ENCODE data around the gene GNA14. TPM values are rescaled to one million over a fixed set of nuclear protein-coding genes. Genes with fewer than 3 reads are reported as not detected.

The GNA14 gene
- total RNA-seq, 1 donor = 0.72 TPM

DNA sequence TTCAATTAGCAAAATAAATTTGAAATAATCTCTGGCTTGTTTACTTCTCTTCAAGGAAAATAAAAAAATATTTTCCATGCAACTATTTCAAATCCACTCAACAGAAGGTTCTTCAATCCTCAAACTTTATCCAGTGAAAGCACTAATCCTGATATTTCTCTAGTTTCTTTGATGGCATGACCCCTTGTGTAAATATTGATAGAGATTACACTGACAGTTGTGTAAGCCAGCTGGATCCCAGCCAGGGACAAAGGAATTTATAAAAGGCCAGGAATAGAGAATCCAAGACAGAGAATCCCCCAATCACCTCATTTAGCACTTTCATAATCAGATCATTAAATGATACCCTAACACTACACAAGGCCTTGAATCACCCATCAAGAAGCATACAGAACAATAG, 135.2 kb downstream of the GNA14 start:
- H3K79me2 ChIP-seq (ENCODE audit: insufficient read depth, low read length) = no peaks in the 10 kb centered on the region
- no peak overlapping the region for H3K4me3 ChIP-seq (ENCODE audit: insufficient read depth, low read length)
- DNase-seq (ENCODE audit: insufficient read length, low spot score, missing footprints) = no peak
- H3K4me2 ChIP-seq (ENCODE audit: insufficient read depth, low read length) = no peak overlapping the region
- H3K4me1 ChIP-seq (ENCODE audit: insufficient read depth, low read length) = peaks cover 14% of the 10 kb centered on the region
- H3K27me3 ChIP-seq (ENCODE audit: insufficient read depth, low read length) = no peaks in the 10 kb centered on the region
- H3K9me3 ChIP-seq (ENCODE audit: low read depth, low read length) = no peaks in the 10 kb centered on the region
- H2AFZ ChIP-seq (ENCODE audit: low read length) = no peak overlapping the region
- no peaks in the 10 kb centered on the region for H3K36me3 ChIP-seq (ENCODE audit: insufficient read depth, low read length)
- H3K27ac ChIP-seq (ENCODE audit: low read depth, low read length) = no peak overlapping the region
- H4K20me1 ChIP-seq (ENCODE audit: insufficient read depth, low read length) = no peaks in the 10 kb centered on the region
- TF ChIP-seq CTCF (IDR thresholded peaks at IDR 0.05; ENCODE audit: extremely low read depth, low read depth, low read length) = no peak

- Histone ChIP-seq H2AFZ (ENCODE audit: low read length) (no peak overlapping the region), H3K27me3 (ENCODE audit: insufficient read depth, low read length) (no peaks in the 10 kb centered on the region), H3K79me2 (ENCODE audit: insufficient read depth, low read length) (no peaks in the 10 kb centered on the region), H3K4me3 (ENCODE audit: insufficient read depth, low read length) (no peak overlapping the region), H3K4me2 (ENCODE audit: insufficient read depth, low read length) (no peak overlapping the region), H3K27ac (ENCODE audit: low read depth, low read length) (no peak overlapping the region), H3K9me3 (ENCODE audit: low read depth, low read length) (no peaks in the 10 kb centered on the region), H3K36me3 (ENCODE audit: insufficient read depth, low read length) (no peaks in the 10 kb centered on the region), H3K4me1 (ENCODE audit: insufficient read depth, low read length) (peaks cover 19% of the 10 kb centered on the region), H4K20me1 (ENCODE audit: insufficient read depth, low read length) (no peaks in the 10 kb centered on the region)
- no peak for TF ChIP-seq CTCF (IDR thresholded peaks at IDR 0.05; ENCODE audit: extremely low read depth, low read depth, low read length)
- DNase-seq (ENCODE audit: insufficient read length, low spot score, missing footprints) = no peak
These were observed 136.6 kb downstream of the GNA14 start for GRCh38 chr9:77511525-77511924.

- H3K79me2 ChIP-seq (ENCODE audit: insufficient read depth, low read length) = no peaks in the 10 kb centered on the region
- no peak overlapping the region for H3K27ac ChIP-seq (ENCODE audit: low read depth, low read length)
- no peak for DNase-seq (ENCODE audit: insufficient read length, low spot score, missing footprints)
- no peaks in the 10 kb centered on the region for H4K20me1 ChIP-seq (ENCODE audit: insufficient read depth, low read length)
- H3K27me3 ChIP-seq (ENCODE audit: insufficient read depth, low read length) = no peaks in the 10 kb centered on the region
- TF ChIP-seq CTCF (IDR thresholded peaks at IDR 0.05; ENCODE audit: extremely low read depth, low read depth, low read length) = no peak
- no peaks in the 10 kb centered on the region for H3K36me3 ChIP-seq (ENCODE audit: insufficient read depth, low read length)
- no peaks in the 10 kb centered on the region for H3K9me3 ChIP-seq (ENCODE audit: low read depth, low read length)
- no peak overlapping the region for H2AFZ ChIP-seq (ENCODE audit: low read length)
- peaks cover 19% of the 10 kb centered on the region for H3K4me1 ChIP-seq (ENCODE audit: insufficient read depth, low read length)
- no peak overlapping the region for H3K4me3 ChIP-seq (ENCODE audit: insufficient read depth, low read length)
- H3K4me2 ChIP-seq (ENCODE audit: insufficient read depth, low read length) = no peak overlapping the region
These were observed 137.5 kb downstream of the GNA14 start for GRCh38 chr9:77510666-77511065.

- Histone ChIP-seq H2AFZ (ENCODE audit: low read length) (no peak overlapping the region), H3K36me3 (ENCODE audit: insufficient read depth, low read length) (no peaks in the 10 kb centered on the region), H3K9me3 (ENCODE audit: low read depth, low read length) (no peaks in the 10 kb centered on the region), H3K27ac (ENCODE audit: low read depth, low read length) (no peak overlapping the region), H3K4me1 (ENCODE audit: insufficient read depth, low read length) (peaks cover 8% of the 10 kb centered on the region), H3K4me2 (ENCODE audit: insufficient read depth, low read length) (no peak overlapping the region), H3K4me3 (ENCODE audit: insufficient read depth, low read length) (no peak overlapping the region), H3K27me3 (ENCODE audit: insufficient read depth, low read length) (no peaks in the 10 kb centered on the region), H3K79me2 (ENCODE audit: insufficient read depth, low read length) (no peaks in the 10 kb centered on the region), H4K20me1 (ENCODE audit: insufficient read depth, low read length) (no peaks in the 10 kb centered on the region)
- DNase-seq (ENCODE audit: insufficient read length, low spot score, missing footprints) = no peak
- TF ChIP-seq CTCF (IDR thresholded peaks at IDR 0.05; ENCODE audit: extremely low read depth, low read depth, low read length) = no peak
These were observed 139.7 kb downstream of the GNA14 start for GRCh38 chr9:77508396-77508795.

Data from osteoblast (primary cell).